Naive thymus-derived CD4-positive, alpha-beta T cell (primary cell): ENCODE results near the gene DNAJC27. TPM values are rescaled to one million over a fixed set of nuclear protein-coding genes. Genes with fewer than 3 reads are reported as not detected.

Experiments used
- ATAC-seq: fragments of 150-1000 bp; cut with Tn5 transposase; 2 replicates; pipeline ENCODE4 v1.10.0; 2021; ENCODE audit warnings: mild to moderate bottlenecking, moderate library complexity
- CTCF ChIA-PET: fragments of 350-600 bp; sonication (Branson Sonifier 250); formaldehyde crosslinking; loops from one replicate; lab custom pipeline; 2021; ENCODE audit warnings: antibody characterized with exemption; lab: Charles Lee
- POLR2A ChIA-PET: fragments of 350-600 bp; sonication (Branson Sonifier 250); formaldehyde crosslinking; loops from one replicate; lab custom pipeline; 2021; ENCODE audit warnings: antibody characterized with exemption, inconsistent platforms; lab: Charles Lee
- DNase-seq, 9 donors: peaks; one replicate each; pipeline versions ENCODE4 v3.0.0 to v3.0.0-alpha.2; 2020 to 2022; ENCODE audit warnings: mixed read lengths in 1 of 9
- H3K27ac ChIP-seq: one replicate; pipeline ENCODE4 v1.7.0; 2013; ENCODE audit warnings: mild to moderate bottlenecking, low read depth, low read length, moderate library complexity
- H3K27me3 ChIP-seq, 2 donors: one replicate each; pipeline ENCODE4 v1.7.0; 2013; ENCODE audit warnings: low read length in 2 of 2, mild to moderate bottlenecking in 2 of 2, moderate library complexity in 2 of 2; ENCODE audit not compliant: control insufficient read depth in 2 of 2, insufficient read depth in 2 of 2
- H3K36me3 ChIP-seq, 3 experiments: 1 replicate in 2 of 3; 2 replicates in 1 of 3; pipeline ENCODE4 v1.7.0; 2013; ENCODE audit warnings: low read length in 3 of 3, mild to moderate bottlenecking in 3 of 3, moderate library complexity in 1 of 3; ENCODE audit not compliant: insufficient read depth in 3 of 3, control insufficient read depth in 2 of 3
- H3K4me1 ChIP-seq, 2 donors: one replicate each; pipeline ENCODE4 v1.7.0; 2013; ENCODE audit warnings: low read length in 2 of 2, mild to moderate bottlenecking in 2 of 2, moderate library complexity in 1 of 2; ENCODE audit not compliant: control insufficient read depth in 2 of 2, insufficient read depth in 2 of 2
- H3K4me3 ChIP-seq: 2 replicates; pipeline ENCODE4 v1.7.0; 2013; ENCODE audit warnings: mild to moderate bottlenecking, low read length
- H3K9me3 ChIP-seq, 3 experiments: 1 replicate in 2 of 3; 2 replicates in 1 of 3; pipeline ENCODE4 v1.7.0; 2013; ENCODE audit warnings: low read length in 3 of 3; ENCODE audit not compliant: control insufficient read depth in 2 of 3
- H3K27ac Mint-ChIP-seq, 9 donors: one replicate each; pipeline ENCODE4 v1.8.0; 2020 to 2022; ENCODE audit warnings: mixed read lengths in 9 of 9, mild to moderate bottlenecking in 8 of 9, moderate library complexity in 5 of 9, inconsistent platforms in 2 of 9
- H3K27me3 Mint-ChIP-seq, 5 donors: one replicate each; pipeline ENCODE4 v1.8.0; 2021 to 2022; ENCODE audit warnings: mixed read lengths in 5 of 5, mild to moderate bottlenecking in 1 of 5
- H3K36me3 Mint-ChIP-seq, 5 donors: one replicate each; pipeline ENCODE4 v1.8.0; 2020 to 2022; ENCODE audit warnings: mixed read lengths in 5 of 5, mild to moderate bottlenecking in 3 of 5, inconsistent platforms in 1 of 5
- H3K4me1 Mint-ChIP-seq, 7 donors: one replicate each; pipeline ENCODE4 v1.8.0; 2020 to 2022; ENCODE audit warnings: mixed read lengths in 7 of 7, mild to moderate bottlenecking in 3 of 7, inconsistent platforms in 1 of 7
- H3K4me3 Mint-ChIP-seq, 10 donors: one replicate each; pipeline ENCODE4 v1.8.0; 2020 to 2022; ENCODE audit warnings: mild to moderate bottlenecking in 10 of 10, mixed read lengths in 10 of 10, moderate library complexity in 6 of 10, inconsistent platforms in 2 of 10
- H3K9me3 Mint-ChIP-seq, 11 donors: one replicate each; pipeline ENCODE4 v1.8.0; 2020 to 2022; ENCODE audit warnings: mixed read lengths in 11 of 11, mild to moderate bottlenecking in 4 of 11, inconsistent platforms in 1 of 11, moderate library complexity in 1 of 11
- intact Hi-C, 2 donors: fragments of 100-400 bp; cut with micrococcal nuclease; formaldehyde crosslinking; loops; one replicate each; pipeline ENCODE4 v1.15.1; 2023
- polyA plus RNA-seq, 2 donors: library from polyadenylated mRNA; unstranded; fragments of 300-500 nt; fragmentation: Illumina TruSeq; gene quantifications; one replicate each; pipeline ENCODE4 v1.2.3, GENCODE V29; 2021
- total RNA-seq, 6 experiments: library from RNA in 5 of 6; stranded (reverse) in 5 of 6; gene quantifications; 1 replicate in 5 of 6; 2 replicates in 1 of 6; pipeline ENCODE4 v1.2.3 and lab custom pipeline; 2021 to 2026

The DNAJC27 gene
- total and polyA plus RNA-seq, 7 experiments from 2014 or later = 3.0 to 22.0 (median 16.1) TPM

DNA sequence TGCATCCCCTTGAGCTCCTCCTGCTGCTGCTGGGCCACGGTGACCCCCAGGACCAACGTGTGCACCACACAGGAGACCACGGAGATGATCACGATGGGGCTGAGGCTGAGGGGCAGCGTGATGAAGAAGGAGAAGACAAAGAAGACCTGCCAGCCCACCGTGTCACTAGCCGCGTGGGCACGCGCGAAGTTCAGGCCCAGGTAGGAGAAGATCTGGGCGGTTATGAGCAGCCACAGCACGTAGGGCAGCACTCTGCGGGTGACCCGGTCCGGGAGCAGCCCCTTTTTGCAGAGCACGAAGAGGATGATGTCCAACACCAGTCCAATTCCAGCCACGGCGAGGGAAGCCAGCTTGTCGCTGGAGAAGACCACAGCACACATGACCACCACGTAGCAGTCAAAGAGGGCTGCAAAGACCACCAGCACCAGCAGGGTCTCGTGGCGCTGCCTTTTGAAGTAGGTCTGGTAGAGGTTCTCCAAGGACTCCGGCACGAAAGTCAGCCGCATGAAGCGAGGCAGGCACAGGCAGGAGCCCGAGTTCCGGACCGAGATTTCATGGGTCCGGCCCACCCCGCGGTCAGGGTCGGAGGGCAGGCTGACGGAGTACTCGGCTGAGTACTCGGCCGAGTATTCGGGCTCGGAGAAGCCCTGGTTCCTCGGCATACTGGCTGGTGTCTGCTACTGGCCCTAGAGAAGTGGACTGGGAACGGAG, 53.3 kb downstream of the DNAJC27 start:
- Mint-ChIP-seq H3K27ac (peak overlapping the region in 5 of 9 donors; percentile 32 to 81 (median 60)), H3K36me3 (peaks cover 0 to 9% (median 4%) of the 10 kb centered on the region in 5 donors), H3K4me3 (peak overlapping the region; percentile 85 to 93 (median 92)), H3K4me1 (peaks cover 18 to 38% (median 32%) of the 10 kb centered on the region in 7 donors), H3K9me3 (peaks cover 0 to 1% (median 0%) of the 10 kb centered on the region in 11 donors), H3K27me3 (peaks cover 0 to 4% (median 0%) of the 10 kb centered on the region in 5 donors)
- no peak overlapping the region for H3K27ac ChIP-seq
- peak overlapping the region; percentile 40 for H3K4me3 ChIP-seq
- ChIA-PET POLR2A (interaction anchor here (1.1 kb wide), 1 partner anchor 30 kb away, joined by 3 read pairs; no protein-coding TSS in a partner anchor), CTCF (interaction anchor here (0.5 kb wide), 1 partner anchor 37 kb away, joined by 4 read pairs; no protein-coding TSS in a partner anchor)
- no peaks in the 10 kb centered on the region for H3K36me3 ChIP-seq
- ATAC-seq = no peak
- no peak for DNase-seq
- intact Hi-C loops = no loop called here
- peaks cover 16 to 17% of the 10 kb centered on the region in 2 donors for H3K4me1 ChIP-seq
- no peaks in the 10 kb centered on the region for H3K9me3 ChIP-seq
- no peaks in the 10 kb centered on the region for H3K27me3 ChIP-seq

DNA sequence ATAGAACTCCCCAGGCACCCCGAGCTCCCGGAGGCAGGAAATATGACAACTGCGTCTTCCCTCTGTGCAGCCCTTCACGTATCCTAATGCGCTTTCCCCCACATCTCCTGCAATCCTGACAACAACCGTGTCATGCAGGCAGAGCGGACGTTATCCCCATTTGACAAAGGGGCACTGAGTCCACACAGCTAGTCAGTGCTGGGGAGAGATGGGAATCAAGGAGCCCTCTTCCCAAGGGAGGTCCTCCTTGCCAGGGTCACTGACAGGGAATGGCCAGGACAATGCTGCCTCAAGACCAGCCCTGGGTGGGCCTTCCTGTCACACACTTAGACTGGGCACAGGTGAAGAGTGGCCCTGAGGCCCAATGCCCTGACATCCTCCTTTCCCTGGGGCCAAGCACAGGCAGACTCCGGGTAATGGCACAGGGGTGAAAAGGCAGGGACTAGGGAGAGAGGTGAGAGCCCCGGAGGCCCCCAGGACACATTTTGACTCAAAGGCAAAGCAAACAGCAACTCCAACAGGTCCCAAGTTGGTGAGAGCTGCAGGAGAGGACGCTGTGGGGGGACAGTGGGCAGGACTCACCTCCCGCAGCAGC, 53.9 kb downstream of the DNAJC27 start:
- H3K27me3 Mint-ChIP-seq = peaks cover 0 to 4% (median 0%) of the 10 kb centered on the region in 5 donors
- intact Hi-C loops = no loop called here
- no peak overlapping the region for H3K4me3 ChIP-seq
- CTCF ChIA-PET = no interaction called here
- H3K9me3 ChIP-seq = no peaks in the 10 kb centered on the region
- H3K27ac ChIP-seq = no peak overlapping the region
- H3K36me3 Mint-ChIP-seq = peaks cover 0 to 11% (median 9%) of the 10 kb centered on the region in 5 donors
- H3K27me3 ChIP-seq = no peaks in the 10 kb centered on the region
- no peak for DNase-seq
- no peak for ATAC-seq
- peaks cover 18 to 38% (median 32%) of the 10 kb centered on the region in 7 donors for H3K4me1 Mint-ChIP-seq
- peak overlapping the region; percentile 45 to 93 (median 91) for H3K4me3 Mint-ChIP-seq
- peaks cover 0 to 1% (median 0%) of the 10 kb centered on the region in 11 donors for H3K9me3 Mint-ChIP-seq
- H3K27ac Mint-ChIP-seq = peak overlapping the region in 3 of 9 donors; percentile 32 to 80 (median 65)
- POLR2A ChIA-PET = no interaction called here
- H3K36me3 ChIP-seq = peaks cover 0 to 4% (median 0%) of the 10 kb centered on the region in 3 experiments
- H3K4me1 ChIP-seq = peaks cover 16 to 17% of the 10 kb centered on the region in 2 donors

DNA sequence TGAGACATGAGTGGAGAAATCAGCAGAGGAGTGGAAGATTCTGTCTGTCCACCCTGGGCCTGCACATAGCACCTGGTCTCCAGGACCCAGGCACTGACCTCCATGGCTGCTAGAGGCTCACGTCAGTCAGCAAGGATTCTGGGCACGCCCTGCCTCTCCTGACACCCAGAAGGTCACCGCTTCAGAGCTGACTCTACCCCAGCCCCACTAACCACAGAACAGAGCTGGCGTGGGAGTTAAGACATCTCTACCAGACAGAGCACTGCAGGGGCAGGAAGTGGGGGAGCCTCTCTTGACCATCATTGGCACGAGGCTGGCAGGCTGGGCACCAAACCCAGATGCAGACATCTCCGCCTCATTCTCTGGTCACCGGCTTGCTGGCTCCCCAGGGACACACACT, 54.7 kb downstream of the DNAJC27 start:
- Histone ChIP-seq H3K27me3 (no peaks in the 10 kb centered on the region), H3K27ac (no peak overlapping the region), H3K4me3 (no peak overlapping the region), H3K9me3 (no peaks in the 10 kb centered on the region), H3K36me3 (peaks cover 0 to 6% (median 0%) of the 10 kb centered on the region in 3 experiments), H3K4me1 (peaks cover 16 to 17% of the 10 kb centered on the region in 2 donors)
- ATAC-seq (no peak), DNase-seq (no peak)
- intact Hi-C loops = no loop called here
- Mint-ChIP-seq H3K27ac (no peak overlapping the region), H3K36me3 (peaks cover 0 to 13% (median 9%) of the 10 kb centered on the region in 5 donors), H3K4me3 (peak overlapping the region in 4 of 10 donors; percentile 15 to 51 (median 36)), H3K27me3 (peaks cover 0 to 4% (median 0%) of the 10 kb centered on the region in 5 donors), H3K9me3 (peaks cover 0 to 1% (median 0%) of the 10 kb centered on the region in 11 donors), H3K4me1 (peaks cover 18 to 38% (median 32%) of the 10 kb centered on the region in 7 donors)
- ChIA-PET POLR2A (no interaction called here), CTCF (no interaction called here)

DNA sequence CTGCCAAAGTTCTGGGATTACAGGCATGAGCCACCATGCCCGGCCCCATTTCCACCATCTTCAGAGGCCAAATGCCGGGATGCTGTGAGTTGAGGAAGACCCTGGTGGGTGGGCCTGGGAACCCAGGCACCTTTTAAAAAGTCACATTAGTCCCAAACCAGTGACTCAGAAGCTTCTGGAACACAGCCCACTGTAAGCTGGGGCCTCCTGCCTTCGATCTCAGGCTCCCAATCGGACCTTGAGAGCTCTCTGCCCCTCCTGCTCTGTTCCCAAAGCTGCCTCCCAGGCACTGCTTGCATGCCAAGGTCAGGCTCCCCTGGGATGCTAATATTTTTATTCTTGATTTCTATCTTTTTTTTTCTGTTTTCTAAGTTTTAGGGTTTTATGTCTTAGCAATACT, 56.0 kb downstream of the DNAJC27 start:
- intact Hi-C loops = no loop called here
- POLR2A ChIA-PET = no interaction called here

DNA sequence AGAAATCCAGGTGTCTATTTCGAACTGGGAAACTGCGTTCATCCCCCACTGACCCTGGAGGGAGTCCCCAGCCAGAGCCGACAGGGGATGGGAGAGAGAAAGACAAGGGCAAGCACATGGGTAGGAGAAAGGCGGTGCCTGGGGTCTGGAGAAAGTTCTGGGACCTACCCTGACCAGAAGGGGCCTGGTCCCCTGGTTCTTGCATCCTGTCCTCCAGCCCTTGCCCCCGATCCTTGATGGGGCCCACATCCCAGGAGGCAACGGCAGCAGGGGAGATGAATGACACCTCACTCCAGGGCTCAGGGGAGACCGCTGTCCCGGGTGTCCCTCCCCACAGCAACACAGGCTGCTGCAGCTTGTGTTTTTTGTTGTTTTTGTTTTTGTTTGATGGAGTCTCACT, 56.6 kb downstream of the DNAJC27 start:
- CTCF ChIA-PET = no interaction called here
- Histone ChIP-seq H3K27me3 (no peaks in the 10 kb centered on the region), H3K4me3 (no peak overlapping the region), H3K9me3 (no peaks in the 10 kb centered on the region), H3K4me1 (peaks cover 11 to 16% of the 10 kb centered on the region in 2 donors), H3K27ac (no peak overlapping the region), H3K36me3 (peaks cover 0 to 6% (median 0%) of the 10 kb centered on the region in 3 experiments)
- DNase-seq = no peak
- peaks cover 12 to 30% (median 28%) of the 10 kb centered on the region in 7 donors for H3K4me1 Mint-ChIP-seq
- no peaks in the 10 kb centered on the region for H3K27me3 Mint-ChIP-seq
- no peak overlapping the region for H3K4me3 Mint-ChIP-seq
- peak overlapping the region in 1 of 9 donors; percentile 37 for H3K27ac Mint-ChIP-seq
- peaks cover 0 to 26% (median 13%) of the 10 kb centered on the region in 5 donors for H3K36me3 Mint-ChIP-seq
- peaks cover 0 to 2% (median 0%) of the 10 kb centered on the region in 11 donors for H3K9me3 Mint-ChIP-seq
- POLR2A ChIA-PET = no interaction called here
- intact Hi-C loops = no loop called here
- ATAC-seq = no peak

More for the DNA sequence above, 56.0 kb downstream of the DNAJC27 start:
- Mint-ChIP-seq H3K4me1 (peaks cover 14 to 33% (median 30%) of the 10 kb centered on the region in 7 donors), H3K36me3 (peaks cover 0 to 20% (median 13%) of the 10 kb centered on the region in 5 donors), H3K27ac (no peak overlapping the region), H3K27me3 (peaks cover 0 to 2% (median 0%) of the 10 kb centered on the region in 5 donors), H3K4me3 (no peak overlapping the region), H3K9me3 (peaks cover 0 to 1% (median 0%) of the 10 kb centered on the region in 11 donors)
- Histone ChIP-seq H3K9me3 (no peaks in the 10 kb centered on the region), H3K4me1 (peaks cover 14 to 16% of the 10 kb centered on the region in 2 donors), H3K36me3 (peaks cover 0 to 6% (median 0%) of the 10 kb centered on the region in 3 experiments), H3K27me3 (no peaks in the 10 kb centered on the region), H3K27ac (no peak overlapping the region), H3K4me3 (no peak overlapping the region)
- DNase-seq = no peak
- CTCF ChIA-PET = no interaction called here
- no peak for ATAC-seq

DNA sequence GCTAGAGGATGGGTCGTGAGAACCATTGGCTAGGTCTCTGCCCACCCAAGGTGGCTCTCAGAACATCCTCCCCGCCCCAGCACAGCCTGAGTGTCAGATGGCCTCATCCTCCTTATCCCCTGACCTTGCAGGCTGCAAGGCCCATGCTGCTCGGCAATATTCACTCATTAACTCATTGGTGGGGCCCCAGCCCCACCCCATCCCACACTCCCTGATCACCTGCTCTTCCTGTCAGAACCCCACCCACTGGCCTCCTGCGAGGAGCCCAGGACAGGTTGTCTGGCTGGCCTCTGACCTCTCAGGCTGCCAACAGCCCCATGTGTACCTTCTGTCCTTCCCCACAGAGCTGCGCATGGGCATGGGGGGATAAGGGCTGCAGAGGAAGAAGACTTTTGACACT, 57.0 kb downstream of the DNAJC27 start:
- H3K27me3 Mint-ChIP-seq = no peaks in the 10 kb centered on the region
- no peaks in the 10 kb centered on the region for H3K9me3 ChIP-seq
- peak overlapping the region in 1 of 9 donors; percentile 37 for H3K27ac Mint-ChIP-seq
- no peak overlapping the region for H3K4me3 ChIP-seq
- no peak for ATAC-seq
- peak overlapping the region in 1 of 10 donors; percentile 34 for H3K4me3 Mint-ChIP-seq
- H3K36me3 Mint-ChIP-seq = peaks cover 0 to 31% (median 16%) of the 10 kb centered on the region in 5 donors
- peaks cover 0 to 5% (median 0%) of the 10 kb centered on the region in 11 donors for H3K9me3 Mint-ChIP-seq
- H3K27ac ChIP-seq = no peak overlapping the region
- intact Hi-C loops = no loop called here
- peaks cover 12 to 30% (median 29%) of the 10 kb centered on the region in 7 donors for H3K4me1 Mint-ChIP-seq
- ChIA-PET POLR2A (no interaction called here), CTCF (no interaction called here)
- DNase-seq = no peak
- H3K27me3 ChIP-seq = no peaks in the 10 kb centered on the region
- H3K4me1 ChIP-seq = peaks cover 11 to 16% of the 10 kb centered on the region in 2 donors
- H3K36me3 ChIP-seq = peaks cover 0 to 6% (median 0%) of the 10 kb centered on the region in 3 experiments
